ENCODE data around the gene MAMSTR. TPM values are rescaled to one million over a fixed set of nuclear protein-coding genes. Genes with fewer than 3 reads are reported as not detected.

The MAMSTR gene
- 0.35 to 0.71 TPM (median 0.51 TPM) in 5 replicates for total RNA-seq (2022; extraction: Qiagen RNA extraction; ENCODE audit: low read depth)

GRCh38 chr19:48719263-48720171 lies at the start of gene MAMSTR:
TSS of gene MAMSTR (minus strand) at chr19:48719725. CDS start at chr19:48719031, 694 bp downstream.

GRCh38 chr19:48755084-48755641 lies 35.6 kb upstream of the MAMSTR start, which contains the start of gene FGF21:
TSS of gene FGF21 (plus strand) at chr19:48755524. CDS start at chr19:48756237, 713 bp downstream.

GRCh38 chr19:48752496-48753365 lies 33.2 kb upstream of the MAMSTR start, which contains the start of gene FUT1:
TSS of gene FUT1 (minus strand) at chr19:48752641. CDS start at chr19:48751281, 1,360 bp downstream.

GRCh38 chr19:48746738-48747575 lies 27.4 kb upstream of the MAMSTR start, which contains the start of gene IZUMO1:
TSS of gene IZUMO1 (minus strand) at chr19:48746909. CDS start at chr19:48745859, 1,050 bp downstream.

GRCh38 chr19:48740164-48740972 lies 20.8 kb upstream of the MAMSTR start, which contains the start of gene RASIP1:
TSS of gene RASIP1 (minus strand) at chr19:48740610. CDS start at chr19:48740282, 328 bp downstream.

GRCh38 chr19:48695743-48696352 lies 23.7 kb downstream of the MAMSTR start, which contains the start of gene FUT2:
TSS of gene FUT2 (plus strand) at chr19:48695971. CDS start at chr19:48702957, 6,986 bp downstream.

GRCh38 chr19:48672994-48673393 lies 46.5 kb downstream of the MAMSTR start, which contains the start of gene NTN5:
TSS of gene NTN5 (minus strand) at chr19:48673017. CDS start at chr19:48670986, 2,031 bp downstream.

Other genes with a start within 250 kb of the MAMSTR start
- 2.7 to 4.7 TPM (median 4.4 TPM) in 5 replicates for gene LMTK3, start 207.9 kb downstream of the MAMSTR start, total RNA-seq (2022; extraction: Qiagen RNA extraction; ENCODE audit: low read depth)
- gene SULT2B1, start 167.6 kb downstream of the MAMSTR start, total RNA-seq (2022; extraction: Qiagen RNA extraction; ENCODE audit: low read depth) = 12.3 to 17.8 TPM (median 15.5 TPM) in 5 replicates
- gene SPACA4, start 113.0 kb downstream of the MAMSTR start, total RNA-seq (2022; extraction: Qiagen RNA extraction; ENCODE audit: low read depth) = 0.07 TPM in 1 of 5 replicates, not detected in the others
- gene FAM83E, start 104.6 kb downstream of the MAMSTR start, total RNA-seq (2022; extraction: Qiagen RNA extraction; ENCODE audit: low read depth) = 0.13 to 0.66 TPM (median 0.17 TPM) in 4 of 5 replicates, not detected in the other
- gene RPL18, start 100.5 kb downstream of the MAMSTR start, total RNA-seq (2022; extraction: Qiagen RNA extraction; ENCODE audit: low read depth) = 3,161 to 3,592 TPM (median 3,413 TPM) in 5 replicates
- gene SPHK2, start 100.2 kb downstream of the MAMSTR start, total RNA-seq (2022; extraction: Qiagen RNA extraction; ENCODE audit: low read depth) = 10.2 to 19.0 TPM (median 17.9 TPM) in 5 replicates
- gene DBP, start 82.3 kb downstream of the MAMSTR start, total RNA-seq (2022; extraction: Qiagen RNA extraction; ENCODE audit: low read depth) = 1.4 to 3.5 TPM (median 2.5 TPM) in 5 replicates
- gene CA11, start 73.5 kb downstream of the MAMSTR start, total RNA-seq (2022; extraction: Qiagen RNA extraction; ENCODE audit: low read depth) = 8.7 to 12.3 TPM (median 9.7 TPM) in 5 replicates
- gene NTN5, start 46.7 kb downstream of the MAMSTR start, total RNA-seq (2022; extraction: Qiagen RNA extraction; ENCODE audit: low read depth) = 0.10 to 0.25 TPM (median 0.20 TPM) in 4 of 5 replicates, not detected in the other
- not detected in 5 replicates for gene FUT2, start 23.8 kb downstream of the MAMSTR start, total RNA-seq (2022; extraction: Qiagen RNA extraction; ENCODE audit: low read depth)
- gene RASIP1, start 20.9 kb upstream of the MAMSTR start, total RNA-seq (2022; extraction: Qiagen RNA extraction; ENCODE audit: low read depth) = 0.35 to 0.87 TPM (median 0.43 TPM) in 5 replicates
- gene IZUMO1, start 27.2 kb upstream of the MAMSTR start, total RNA-seq (2022; extraction: Qiagen RNA extraction; ENCODE audit: low read depth) = not detected in 5 replicates
- gene FUT1, start 32.9 kb upstream of the MAMSTR start, total RNA-seq (2022; extraction: Qiagen RNA extraction; ENCODE audit: low read depth) = 0.07 to 0.09 TPM (median 0.07 TPM) in 4 of 5 replicates, not detected in the other
- gene FGF21, start 35.8 kb upstream of the MAMSTR start, total RNA-seq (2022; extraction: Qiagen RNA extraction; ENCODE audit: low read depth) = 0.08 TPM in 1 of 5 replicates, not detected in the others
- gene BCAT2, start 91.3 kb upstream of the MAMSTR start, total RNA-seq (2022; extraction: Qiagen RNA extraction; ENCODE audit: low read depth) = 50.8 to 60.8 TPM (median 56.6 TPM) in 5 replicates
- gene HSD17B14, start 116.8 kb upstream of the MAMSTR start, total RNA-seq (2022; extraction: Qiagen RNA extraction; ENCODE audit: low read depth) = 13.8 to 16.7 TPM (median 14.3 TPM) in 5 replicates
- 1.5 to 3.4 TPM (median 2.2 TPM) in 5 replicates for gene PLEKHA4, start 148.9 kb upstream of the MAMSTR start, total RNA-seq (2022; extraction: Qiagen RNA extraction; ENCODE audit: low read depth)
- 94.1 to 157 TPM (median 116 TPM) in 5 replicates for gene PPP1R15A, start 152.7 kb upstream of the MAMSTR start, total RNA-seq (2022; extraction: Qiagen RNA extraction; ENCODE audit: low read depth)
- gene TULP2, start 179.0 kb upstream of the MAMSTR start, total RNA-seq (2022; extraction: Qiagen RNA extraction; ENCODE audit: low read depth) = not detected in 5 replicates
- 185 to 225 TPM (median 213 TPM) in 5 replicates for gene NUCB1, start 180.6 kb upstream of the MAMSTR start, total RNA-seq (2022; extraction: Qiagen RNA extraction; ENCODE audit: low read depth)
- gene DHDH, start 214.0 kb upstream of the MAMSTR start, total RNA-seq (2022; extraction: Qiagen RNA extraction; ENCODE audit: low read depth) = 1.2 to 2.2 TPM (median 1.5 TPM) in 5 replicates
- gene BAX, start 235.2 kb upstream of the MAMSTR start, total RNA-seq (2022; extraction: Qiagen RNA extraction; ENCODE audit: low read depth) = 295 to 420 TPM (median 376 TPM) in 5 replicates
- 18,205 to 25,130 TPM (median 20,428 TPM) in 5 replicates for gene FTL, start 245.6 kb upstream of the MAMSTR start, total RNA-seq (2022; extraction: Qiagen RNA extraction; ENCODE audit: low read depth)

Measured in A549 treated with CpdA at 1 μM for 4 hours (cell line).